ENCODE data around the gene RFX3. TPM values are rescaled to one million over a fixed set of nuclear protein-coding genes. Genes with fewer than 3 reads are reported as not detected.

The RFX3 gene
- total RNA-seq, 2 donors from 2014 or later = 4.6 to 6.5 TPM

GRCh38 chr9:3277200-3277599, 248.6 kb downstream of the RFX3 start:
- Histone ChIP-seq H3K4me1 (no peaks in the 10 kb centered on the region), H3K4me3 (no peak overlapping the region), H3K36me3 (replicated peaks in 1 of 2; ENCODE audit: insufficient read depth in 1 of 2, low read depth in 2 of 2) (no peaks in the 10 kb centered on the region), H3K27me3 (no peaks in the 10 kb centered on the region), H3K27ac (no peak overlapping the region), H3K9me3 (no peaks in the 10 kb centered on the region)
- no peak for DNase-seq
- intact Hi-C loops (cut with DNase I) = no loop called here
- WGBS, 2 donors = 90 to 93% methylated on average over 2 of the region's 2 CpGs
- ATAC-seq = no peak
- TF ChIP-seq CTCF (IDR thresholded peaks at IDR 0.05) (no peak), POLR2A (IDR thresholded peaks at IDR 0.05) (no peak)

GRCh38 chr9:3271581-3271980, 254.2 kb downstream of the RFX3 start:
- H3K36me3 ChIP-seq (replicated peaks in 1 of 2; ENCODE audit: insufficient read depth in 1 of 2, low read depth in 2 of 2) = no peaks in the 10 kb centered on the region
- 88 to 95% methylated on average over 2 of the region's 2 CpGs for WGBS, 2 donors
- TF ChIP-seq POLR2A (IDR thresholded peaks at IDR 0.05) (no peak), CTCF (IDR thresholded peaks at IDR 0.05) (no peak)
- H3K4me1 ChIP-seq = no peaks in the 10 kb centered on the region
- no peak for ATAC-seq
- no peaks in the 10 kb centered on the region for H3K9me3 ChIP-seq
- H3K4me3 ChIP-seq = no peak overlapping the region
- H3K27me3 ChIP-seq = no peaks in the 10 kb centered on the region
- intact Hi-C loops (cut with DNase I) = no loop called here
- no peak for DNase-seq
- no peak overlapping the region for H3K27ac ChIP-seq

GRCh38 chr9:3271157-3271556, 254.6 kb downstream of the RFX3 start:
- Histone ChIP-seq H3K4me1 (no peaks in the 10 kb centered on the region), H3K36me3 (replicated peaks in 1 of 2; ENCODE audit: insufficient read depth in 1 of 2, low read depth in 2 of 2) (no peaks in the 10 kb centered on the region), H3K27me3 (no peaks in the 10 kb centered on the region), H3K4me3 (no peak overlapping the region), H3K27ac (no peak overlapping the region), H3K9me3 (no peaks in the 10 kb centered on the region)
- no peak for ATAC-seq
- 96 to 97% methylated on average over 1 of the region's 1 CpG for WGBS, 2 donors
- intact Hi-C loops (cut with DNase I) = no loop called here
- DNase-seq = no peak
- TF ChIP-seq CTCF (IDR thresholded peaks at IDR 0.05) (no peak), POLR2A (IDR thresholded peaks at IDR 0.05) (no peak)

GRCh38 chr9:3268223-3268622, 257.6 kb downstream of the RFX3 start:
- DNase-seq (no peak), ATAC-seq (no peak)
- TF ChIP-seq CTCF (IDR thresholded peaks at IDR 0.05) = no peak
- TF ChIP-seq POLR2A (IDR thresholded peaks at IDR 0.05) = no peak
- H3K27me3 ChIP-seq = no peaks in the 10 kb centered on the region
- no peaks in the 10 kb centered on the region for H3K4me1 ChIP-seq
- 83 to 94% methylated on average over 1 of the region's 1 CpG for WGBS, 2 donors
- H3K36me3 ChIP-seq (replicated peaks in 1 of 2; ENCODE audit: insufficient read depth in 1 of 2, low read depth in 2 of 2) = no peaks in the 10 kb centered on the region
- no peak overlapping the region for H3K27ac ChIP-seq
- H3K4me3 ChIP-seq = no peak overlapping the region
- intact Hi-C loops (cut with DNase I) = no loop called here
- H3K9me3 ChIP-seq = no peaks in the 10 kb centered on the region

- intact Hi-C loops (cut with DNase I) = no loop called here
- no peaks in the 10 kb centered on the region for H3K27me3 ChIP-seq
Observed at GRCh38 chr9:3263698-3264097, 262.1 kb downstream of the RFX3 start.

More at GRCh38 chr9:3263698-3264097, 262.1 kb downstream of the RFX3 start:
- Histone ChIP-seq H3K36me3 (replicated peaks in 1 of 2; ENCODE audit: insufficient read depth in 1 of 2, low read depth in 2 of 2) (no peaks in the 10 kb centered on the region), H3K4me3 (no peak overlapping the region), H3K9me3 (no peaks in the 10 kb centered on the region), H3K27ac (no peak overlapping the region), H3K4me1 (no peaks in the 10 kb centered on the region)
- ATAC-seq (no peak), DNase-seq (no peak)
- WGBS, 2 donors = 88 to 90% methylated on average over 3 of the region's 3 CpGs
- no peak for TF ChIP-seq POLR2A (IDR thresholded peaks at IDR 0.05)
- TF ChIP-seq CTCF (IDR thresholded peaks at IDR 0.05) = no peak

All from body of pancreas (tissue), 4 donors.